Small intestine (tissue), 7 donors: Measurements from ENCODE around the gene LINS1. TPM values are rescaled to one million over a fixed set of nuclear protein-coding genes. Genes with fewer than 3 reads are reported as not detected.
A peak's percentile ranks its signal among the peaks of the same experiment; 100 is the strongest.

Experiments
- DNase-seq, 2 donors: peaks; one replicate each; pipeline versions ENCODE4 v3.0.0 to v3.0.0-alpha.2; 2013
- FAIRE-seq: peaks from 2 replicates; lab custom pipeline; 2012; peaks lifted over from hg19 to GRCh38; lab: Jason Lieb, UNC
- H3K27ac ChIP-seq, 3 donors: one replicate each; pipeline ENCODE4 v1.5.1; 2013; ENCODE audit warnings: low read length in 2 of 3, mild to moderate bottlenecking in 2 of 3, control low read depth in 1 of 3, inconsistent platforms in 1 of 3, low read depth in 1 of 3, moderate library complexity in 1 of 3
- H3K27me3 ChIP-seq, 3 donors: one replicate each; pipeline ENCODE4 v1.6.1; 2013; ENCODE audit warnings: low read length in 3 of 3, inconsistent platforms in 1 of 3; ENCODE audit not compliant: control insufficient read depth in 3 of 3, insufficient read depth in 3 of 3
- H3K36me3 ChIP-seq, 3 donors: one replicate each; pipeline ENCODE4 v1.6.1; 2013; ENCODE audit warnings: low read length in 3 of 3, inconsistent platforms in 1 of 3, low read depth in 1 of 3, mild to moderate bottlenecking in 1 of 3, moderate library complexity in 1 of 3; ENCODE audit not compliant: control insufficient read depth in 3 of 3, insufficient read depth in 2 of 3
- H3K4me1 ChIP-seq, 3 donors: one replicate each; pipeline ENCODE4 v1.6.1; 2013; ENCODE audit warnings: low read length in 2 of 3, inconsistent platforms in 1 of 3, low read depth in 1 of 3, mild to moderate bottlenecking in 1 of 3, moderate library complexity in 1 of 3; ENCODE audit not compliant: control insufficient read depth in 3 of 3, insufficient read depth in 2 of 3
- H3K4me3 ChIP-seq, 3 donors: one replicate each; pipeline ENCODE4 v1.5.1; 2013; ENCODE audit warnings: low read length in 3 of 3, control low read depth in 1 of 3, inconsistent platforms in 1 of 3, low read depth in 1 of 3, mild to moderate bottlenecking in 1 of 3, moderate library complexity in 1 of 3
- H3K9me3 ChIP-seq, 2 donors: one replicate each; pipeline ENCODE4 v1.6.1; 2013; ENCODE audit warnings: low read depth in 1 of 2, low read length in 1 of 2; ENCODE audit not compliant: control insufficient read depth in 2 of 2, insufficient read depth in 1 of 2
- WGBS, 3 donors: extraction: QIAGEN DNeasy Blood & Tissue Kit; methylation state at CpG; one replicate each; pipeline ENCODE4 v1.1.7; 2013; 5-methylcytosine and 5-hydroxymethylcytosine counted together
- polyA plus RNA-seq, 4 donors: library from polyadenylated mRNA; stranded (reverse) in 3 of 4; unstranded in 1 of 4; fragments of 200-250 nt in 3 of 4; fragments of 120-200 nt in 1 of 4; gene quantifications; one replicate each; pipeline versions ENCODE4 v1.2.1 to v1.2.3, GENCODE V29; 2013
- donor health status: healthy with polysubstance abuse.
- donor health status: control.
- donor health status: control.
- donor health status: Bipolar disorder and iron deficiency.
- donor health status: healthy.

The LINS1 gene
- polyA plus RNA-seq, 4 donors = 2.4 to 17.5 (median 5.7) TPM

- Histone ChIP-seq H3K36me3 (peaks cover 0 to 5% (median 0%) of the 10 kb centered on the region in 3 donors), H3K27me3 (no peaks in the 10 kb centered on the region), H3K4me1 (no peaks in the 10 kb centered on the region), H3K27ac (no peak overlapping the region), H3K9me3 (peaks cover 0 to 20% of the 10 kb centered on the region in 2 donors), H3K4me3 (no peak overlapping the region)
- FAIRE-seq (no peak), DNase-seq (no peak)
- 37 to 95% (median 78%) methylated on average over 1 of the region's 1 CpG for WGBS, 3 donors
Observed at GRCh38 chr15:100588638-100589242, 13.2 kb downstream of the LINS1 start.

GRCh38 chr15:100580414-100580813, 21.6 kb downstream of the LINS1 start:
- H3K4me1 ChIP-seq = no peaks in the 10 kb centered on the region
- FAIRE-seq = no peak
- WGBS, 3 donors = 87 to 96% (median 90%) methylated on average over 4 of the region's 4 CpGs

GRCh38 chr15:100573526-100573925, 28.5 kb downstream of the LINS1 start:
- Histone ChIP-seq H3K27me3 (no peaks in the 10 kb centered on the region), H3K27ac (no peak overlapping the region), H3K4me1 (no peaks in the 10 kb centered on the region), H3K36me3 (peaks cover 10 to 16% (median 11%) of the 10 kb centered on the region in 3 donors), H3K4me3 (no peak overlapping the region), H3K9me3 (no peaks in the 10 kb centered on the region)
- WGBS, 3 donors = 89 to 95% (median 90%) methylated on average over 4 of the region's 4 CpGs
- DNase-seq (no peak), FAIRE-seq (no peak)

More at GRCh38 chr15:100580414-100580813, 21.6 kb downstream of the LINS1 start:
- H3K9me3 ChIP-seq = peaks cover 0 to 6% of the 10 kb centered on the region in 2 donors
- no peak overlapping the region for H3K4me3 ChIP-seq
- no peaks in the 10 kb centered on the region for H3K27me3 ChIP-seq
- no peak for DNase-seq
- peaks cover 0 to 5% (median 0%) of the 10 kb centered on the region in 3 donors for H3K36me3 ChIP-seq
- no peak overlapping the region for H3K27ac ChIP-seq

GRCh38 chr15:100572362-100572983, 29.5 kb downstream of the LINS1 start:
- H3K4me1 ChIP-seq = no peaks in the 10 kb centered on the region
- H3K27me3 ChIP-seq = no peaks in the 10 kb centered on the region
- DNase-seq (peak in 1 of 2 donors; percentile 11), FAIRE-seq (peak; percentile 85)
- no peaks in the 10 kb centered on the region for H3K9me3 ChIP-seq
- H3K4me3 ChIP-seq = no peak overlapping the region
- H3K27ac ChIP-seq = no peak overlapping the region
- H3K36me3 ChIP-seq = peaks cover 10 to 20% (median 11%) of the 10 kb centered on the region in 3 donors
- 63 to 67% (median 65%) methylated on average over 4 of the region's 4 CpGs for WGBS, 3 donors

- Histone ChIP-seq H3K4me3 (no peak overlapping the region), H3K9me3 (no peaks in the 10 kb centered on the region), H3K4me1 (no peaks in the 10 kb centered on the region), H3K36me3 (peaks cover 10 to 20% (median 11%) of the 10 kb centered on the region in 3 donors), H3K27me3 (no peaks in the 10 kb centered on the region), H3K27ac (no peak overlapping the region)
- DNase-seq (no peak), FAIRE-seq (no peak)
- WGBS, 3 donors = 85 to 89% (median 88%) methylated on average over 6 of the region's 6 CpGs
Observed at GRCh38 chr15:100571592-100572167, 30.3 kb downstream of the LINS1 start.

- peaks cover 10 to 20% (median 11%) of the 10 kb centered on the region in 3 donors for H3K36me3 ChIP-seq
- H3K27ac ChIP-seq = no peak overlapping the region
- no peaks in the 10 kb centered on the region for H3K9me3 ChIP-seq
- H3K4me3 ChIP-seq = no peak overlapping the region
- DNase-seq = no peak
- no peak for FAIRE-seq
- no peaks in the 10 kb centered on the region for H3K27me3 ChIP-seq
- H3K4me1 ChIP-seq = no peaks in the 10 kb centered on the region
- WGBS, 3 donors = 91 to 93% (median 91%) methylated on average over 4 of the region's 4 CpGs
Observed at GRCh38 chr15:100570735-100571313, 31.2 kb downstream of the LINS1 start.

GRCh38 chr15:100570275-100570674, 31.7 kb downstream of the LINS1 start:
- Histone ChIP-seq H3K9me3 (no peaks in the 10 kb centered on the region), H3K27me3 (no peaks in the 10 kb centered on the region), H3K27ac (no peak overlapping the region), H3K36me3 (peaks cover 10 to 20% (median 11%) of the 10 kb centered on the region in 3 donors), H3K4me3 (no peak overlapping the region), H3K4me1 (no peaks in the 10 kb centered on the region)
- DNase-seq (no peak), FAIRE-seq (no peak)
- 94 to 98% (median 97%) methylated on average over 3 of the region's 3 CpGs for WGBS, 3 donors

GRCh38 chr15:100569391-100569790, 32.6 kb downstream of the LINS1 start:
- DNase-seq = no peak
- no peak overlapping the region for H3K27ac ChIP-seq
- no peaks in the 10 kb centered on the region for H3K4me1 ChIP-seq
- H3K27me3 ChIP-seq = no peaks in the 10 kb centered on the region
- no peaks in the 10 kb centered on the region for H3K9me3 ChIP-seq
- no peak for FAIRE-seq
- WGBS, 3 donors = 77 to 89% (median 79%) methylated on average over 8 of the region's 8 CpGs
- no peak overlapping the region for H3K4me3 ChIP-seq
- peaks cover 10 to 20% (median 11%) of the 10 kb centered on the region in 3 donors for H3K36me3 ChIP-seq
